Osteoblast (primary cell): ENCODE data around the gene ARHGEF1. TPM values are rescaled to one million over a fixed set of nuclear protein-coding genes. Genes with fewer than 3 reads are reported as not detected.

Experiments used
- DNase-seq: peaks from one replicate; pipeline ENCODE4 v3.0.0; 2011; ENCODE audit warnings: low spot score, mixed read lengths; ENCODE audit not compliant: insufficient read length; ENCODE audit errors: missing footprints
- H2AFZ ChIP-seq: 2 replicates; pipeline ENCODE4 v1.6.0; 2011; ENCODE audit warnings: mild to moderate bottlenecking, low read length
- H3K27ac ChIP-seq: 2 replicates; pipeline ENCODE4 v1.5.1; 2011; ENCODE audit warnings: mild to moderate bottlenecking, low read depth, low read length, moderate library complexity
- H3K27me3 ChIP-seq: 2 replicates; pipeline ENCODE4 v1.6.0; 2012; ENCODE audit warnings: mild to moderate bottlenecking, control low read depth, inconsistent platforms, low read length, moderate library complexity; ENCODE audit not compliant: insufficient read depth
- H3K36me3 ChIP-seq: 2 replicates; pipeline ENCODE4 v1.5.1; 2011; ENCODE audit warnings: mild to moderate bottlenecking, low read length, control low read depth, moderate library complexity; ENCODE audit not compliant: insufficient read depth
- H3K4me1 ChIP-seq: 2 replicates; pipeline ENCODE4 v1.5.1; 2011; ENCODE audit warnings: mild to moderate bottlenecking, low read length, control low read depth, moderate library complexity; ENCODE audit not compliant: insufficient read depth
- H3K4me2 ChIP-seq: 2 replicates; pipeline ENCODE4 v1.6.0; 2011; ENCODE audit warnings: mild to moderate bottlenecking, low read length; ENCODE audit not compliant: insufficient read depth
- H3K4me3 ChIP-seq: fragments of 200-600 bp; sonication (generic); 3 replicates; pipeline ENCODE4 v1.5.1; 2012; ENCODE audit warnings: mild to moderate bottlenecking, low read length, inconsistent platforms; ENCODE audit not compliant: insufficient read depth
- H3K79me2 ChIP-seq: 2 replicates; pipeline ENCODE4 v1.6.0; 2012; ENCODE audit warnings: mild to moderate bottlenecking, low read length, control low read depth, inconsistent platforms; ENCODE audit not compliant: insufficient read depth
- H3K9me3 ChIP-seq: 2 replicates; pipeline ENCODE4 v1.5.1; 2011; ENCODE audit warnings: low read depth, low read length, control low read depth
- H4K20me1 ChIP-seq: 2 replicates; pipeline ENCODE4 v1.6.0; 2012; ENCODE audit warnings: mild to moderate bottlenecking, low read length, control low read depth; ENCODE audit not compliant: insufficient read depth
- total RNA-seq: library from RNA; depleted of rRNA; stranded (reverse); fragments of >200 nt; gene quantifications from 2 replicates; pipeline ENCODE4 v1.2.3, GENCODE V29; 2012
- TF ChIP-seq, protein P1 (sequence below): IDR thresholded peaks from 2 replicates; pipeline ENCODE4 v1.5.1; 2011; ENCODE audit warnings: mild to moderate bottlenecking, low read depth, low read length, moderate library complexity; ENCODE audit errors: extremely low read depth

Gene ARHGEF1
- total RNA-seq, 1 donor = 31.8 TPM

DNA sequence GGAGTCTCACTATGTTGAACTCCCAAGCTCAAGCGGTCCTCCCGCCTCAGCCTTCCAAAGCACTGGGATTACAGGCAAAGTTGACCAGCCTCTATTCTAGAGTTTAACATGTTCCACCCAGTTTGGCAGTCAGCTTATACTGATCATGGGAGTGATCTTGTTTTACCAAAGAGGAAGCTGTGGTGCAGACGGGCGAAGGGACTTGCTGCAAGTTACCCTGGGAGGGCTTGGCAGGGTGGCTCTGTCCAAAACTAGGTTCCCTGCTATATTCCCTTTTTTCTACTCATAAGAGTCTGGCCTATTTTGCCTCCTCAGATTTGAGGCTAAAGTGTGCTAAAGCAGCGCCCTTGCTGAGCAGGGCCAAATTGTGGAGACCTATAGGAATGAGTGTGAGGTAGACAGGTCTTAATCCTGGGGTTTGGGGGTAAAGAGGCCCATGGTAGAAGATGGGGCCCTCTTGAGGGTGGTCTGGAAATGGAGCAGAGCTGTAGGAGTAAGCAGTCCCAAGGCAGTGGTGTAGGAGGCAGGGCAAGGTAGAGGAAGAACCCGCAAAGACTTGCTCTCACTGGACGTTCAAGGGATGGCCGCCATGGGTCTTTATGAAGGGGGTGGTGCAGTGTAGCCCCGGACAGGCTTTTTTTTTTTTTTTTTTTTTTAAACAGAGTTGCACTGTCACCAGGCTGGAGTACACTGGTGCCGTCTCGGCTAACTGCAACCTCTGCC is 19.6 kb upstream of the ARHGEF1 start:
- H3K79me2 ChIP-seq = peaks cover 78% of the 10 kb centered on the region
- no peak overlapping the region for H3K27ac ChIP-seq
- peaks cover 64% of the 10 kb centered on the region for H4K20me1 ChIP-seq
- TF ChIP-seq, protein P1, sequence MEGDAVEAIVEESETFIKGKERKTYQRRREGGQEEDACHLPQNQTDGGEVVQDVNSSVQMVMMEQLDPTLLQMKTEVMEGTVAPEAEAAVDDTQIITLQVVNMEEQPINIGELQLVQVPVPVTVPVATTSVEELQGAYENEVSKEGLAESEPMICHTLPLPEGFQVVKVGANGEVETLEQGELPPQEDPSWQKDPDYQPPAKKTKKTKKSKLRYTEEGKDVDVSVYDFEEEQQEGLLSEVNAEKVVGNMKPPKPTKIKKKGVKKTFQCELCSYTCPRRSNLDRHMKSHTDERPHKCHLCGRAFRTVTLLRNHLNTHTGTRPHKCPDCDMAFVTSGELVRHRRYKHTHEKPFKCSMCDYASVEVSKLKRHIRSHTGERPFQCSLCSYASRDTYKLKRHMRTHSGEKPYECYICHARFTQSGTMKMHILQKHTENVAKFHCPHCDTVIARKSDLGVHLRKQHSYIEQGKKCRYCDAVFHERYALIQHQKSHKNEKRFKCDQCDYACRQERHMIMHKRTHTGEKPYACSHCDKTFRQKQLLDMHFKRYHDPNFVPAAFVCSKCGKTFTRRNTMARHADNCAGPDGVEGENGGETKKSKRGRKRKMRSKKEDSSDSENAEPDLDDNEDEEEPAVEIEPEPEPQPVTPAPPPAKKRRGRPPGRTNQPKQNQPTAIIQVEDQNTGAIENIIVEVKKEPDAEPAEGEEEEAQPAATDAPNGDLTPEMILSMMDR = no peak
- H3K9me3 ChIP-seq = no peaks in the 10 kb centered on the region
- peak overlapping the region; percentile 97 for H3K4me2 ChIP-seq
- peaks cover 67% of the 10 kb centered on the region for H3K36me3 ChIP-seq
- H2AFZ ChIP-seq = no peak overlapping the region
- H3K4me3 ChIP-seq = no peak overlapping the region
- DNase-seq = no peak
- no peaks in the 10 kb centered on the region for H3K27me3 ChIP-seq
- H3K4me1 ChIP-seq = peaks cover 28% of the 10 kb centered on the region

DNA sequence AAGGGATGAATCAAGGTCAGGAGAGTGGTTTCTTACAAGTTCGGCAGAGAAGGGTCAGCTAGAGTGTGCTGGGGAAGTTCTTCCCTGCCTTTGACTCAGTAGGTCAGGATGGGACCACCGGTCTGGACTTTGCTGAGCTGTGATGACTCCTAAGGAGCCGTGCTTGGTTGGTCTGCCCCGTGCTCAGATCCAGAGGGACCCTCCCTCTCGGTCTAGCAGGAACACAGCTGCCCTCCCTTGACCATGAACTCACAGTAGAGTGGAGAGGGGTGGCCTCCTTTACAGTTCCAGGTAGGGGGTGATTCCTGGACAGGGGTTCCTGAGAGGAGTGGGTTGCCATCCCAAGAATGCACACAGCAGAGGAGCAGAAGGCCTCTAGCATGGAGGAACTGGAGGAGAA is 18.6 kb upstream of the ARHGEF1 start:
- DNase-seq = no peak
- Histone ChIP-seq H3K4me2 (no peak overlapping the region), H4K20me1 (peaks cover 74% of the 10 kb centered on the region), H3K9me3 (no peaks in the 10 kb centered on the region), H3K4me1 (peaks cover 25% of the 10 kb centered on the region), H3K27me3 (no peaks in the 10 kb centered on the region), H3K4me3 (no peak overlapping the region), H3K79me2 (peaks cover 85% of the 10 kb centered on the region), H3K27ac (peak overlapping the region; percentile 3), H3K36me3 (peaks cover 77% of the 10 kb centered on the region), H2AFZ (no peak overlapping the region)
- TF ChIP-seq, protein P1 = no peak

DNA sequence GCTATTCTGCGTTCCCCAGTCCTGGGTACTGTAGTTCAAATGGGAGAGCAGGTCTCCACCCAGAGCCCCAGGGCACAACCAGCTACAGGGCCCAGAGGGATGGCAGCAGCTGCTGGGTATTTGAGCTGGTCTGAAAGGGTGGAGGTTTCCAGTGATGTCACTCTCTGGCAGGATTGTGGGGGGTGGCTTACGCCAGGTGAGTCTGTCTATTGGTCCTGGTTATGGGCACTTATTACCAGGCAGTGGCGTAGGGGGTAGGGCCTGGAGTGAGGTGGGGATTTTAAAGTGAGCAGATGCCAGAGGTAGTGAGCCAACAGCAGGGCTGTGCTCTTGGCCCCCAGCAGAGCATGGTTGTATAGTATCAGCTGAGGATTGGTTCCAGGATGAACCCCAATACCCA is 16.7 kb upstream of the ARHGEF1 start:
- TF ChIP-seq, protein P1 = no peak
- H3K4me3 ChIP-seq = no peak overlapping the region
- H3K27me3 ChIP-seq = no peaks in the 10 kb centered on the region
- no peak for DNase-seq
- H2AFZ ChIP-seq = no peak overlapping the region
- H3K9me3 ChIP-seq = no peaks in the 10 kb centered on the region
- H4K20me1 ChIP-seq = peaks cover 85% of the 10 kb centered on the region
- no peak overlapping the region for H3K4me2 ChIP-seq
- peaks cover 89% of the 10 kb centered on the region for H3K36me3 ChIP-seq
- no peak overlapping the region for H3K27ac ChIP-seq
- peaks cover 72% of the 10 kb centered on the region for H3K79me2 ChIP-seq
- peaks cover 18% of the 10 kb centered on the region for H3K4me1 ChIP-seq

DNA sequence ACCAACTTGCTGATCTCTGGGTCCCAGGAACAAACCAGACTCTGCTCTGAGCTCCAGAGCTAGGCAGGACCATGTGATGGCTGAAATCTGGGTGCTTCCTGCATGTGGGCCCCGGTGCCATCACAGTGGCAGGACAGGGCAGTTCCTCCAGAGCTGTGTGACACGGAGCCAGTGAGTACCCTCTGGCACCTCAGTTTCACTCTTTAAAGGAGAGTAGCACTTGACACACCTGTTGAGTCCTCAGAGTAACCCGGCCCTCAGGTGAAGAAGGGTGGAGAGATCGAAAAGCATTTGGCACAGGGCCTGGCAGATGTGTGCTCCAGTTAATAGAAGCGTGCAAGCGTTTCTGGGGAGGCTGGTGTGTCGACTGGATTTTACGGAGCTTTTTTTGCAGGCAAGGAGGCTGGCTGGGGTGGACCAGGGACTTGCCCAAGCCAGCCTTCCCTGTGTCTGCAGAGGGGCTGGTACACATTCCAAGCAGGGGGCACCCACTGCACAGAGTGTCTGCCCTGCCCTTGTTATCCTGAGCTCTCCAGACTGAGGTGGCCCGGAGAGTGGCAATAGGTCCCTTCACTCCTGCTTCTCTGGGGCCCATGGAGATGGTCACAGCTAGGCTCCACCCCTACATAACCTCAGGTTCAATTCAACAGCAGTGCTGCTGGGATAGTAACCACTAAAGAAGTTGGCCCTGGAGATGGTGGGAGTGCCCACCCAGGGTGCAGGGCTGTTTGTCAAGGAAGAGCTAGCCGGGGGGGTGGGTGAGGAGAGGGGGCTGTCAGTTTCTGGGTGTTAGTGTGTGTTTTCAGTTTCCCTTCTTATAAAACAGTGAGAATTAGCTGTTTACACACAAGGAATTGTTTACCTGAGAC is 14.6 kb upstream of the ARHGEF1 start:
- peaks cover 51% of the 10 kb centered on the region for H3K79me2 ChIP-seq
- H2AFZ ChIP-seq = no peak overlapping the region
- TF ChIP-seq, protein P1 = no peak
- no peaks in the 10 kb centered on the region for H3K9me3 ChIP-seq
- H3K36me3 ChIP-seq = peaks cover 78% of the 10 kb centered on the region
- no peak for DNase-seq
- H3K4me3 ChIP-seq = no peak overlapping the region
- peaks cover 75% of the 10 kb centered on the region for H4K20me1 ChIP-seq
- H3K27ac ChIP-seq = no peak overlapping the region
- no peak overlapping the region for H3K4me2 ChIP-seq
- no peaks in the 10 kb centered on the region for H3K27me3 ChIP-seq
- peaks cover 4% of the 10 kb centered on the region for H3K4me1 ChIP-seq
